ENCODE results near the gene MMS22L. TPM values are rescaled to one million over a fixed set of nuclear protein-coding genes. Genes with fewer than 3 reads are reported as not detected.

MMS22L gene
- total RNA-seq, 1 donor, result 10.2 TPM

DNA sequence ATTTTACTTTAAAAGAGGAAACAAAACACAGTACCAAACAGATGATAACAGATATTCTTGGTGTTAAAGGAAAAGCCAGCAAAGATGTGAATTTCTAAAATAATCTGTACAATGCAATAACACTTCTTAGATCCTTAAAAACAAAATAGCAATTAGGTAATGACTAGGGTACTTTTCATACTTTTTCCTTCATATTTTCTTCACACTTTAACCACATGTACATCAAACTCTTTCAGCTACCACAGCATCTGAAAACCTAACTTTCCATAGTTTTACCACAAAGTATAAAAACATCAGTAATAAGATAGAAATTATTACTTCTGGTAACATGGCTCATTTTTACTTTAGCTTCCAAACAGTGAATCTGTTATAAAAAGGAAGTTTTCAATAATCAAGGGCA, 141.3 kb downstream of the MMS22L start:
- Histone ChIP-seq H3K9me3 (ENCODE audit: low read depth, low read length) (no peaks in the 10 kb centered on the region), H3K4me1 (ENCODE audit: insufficient read depth, low read length) (no peaks in the 10 kb centered on the region), H3K27me3 (ENCODE audit: insufficient read depth, low read length) (no peaks in the 10 kb centered on the region), H3K4me3 (ENCODE audit: low read length) (no peak overlapping the region)

DNA sequence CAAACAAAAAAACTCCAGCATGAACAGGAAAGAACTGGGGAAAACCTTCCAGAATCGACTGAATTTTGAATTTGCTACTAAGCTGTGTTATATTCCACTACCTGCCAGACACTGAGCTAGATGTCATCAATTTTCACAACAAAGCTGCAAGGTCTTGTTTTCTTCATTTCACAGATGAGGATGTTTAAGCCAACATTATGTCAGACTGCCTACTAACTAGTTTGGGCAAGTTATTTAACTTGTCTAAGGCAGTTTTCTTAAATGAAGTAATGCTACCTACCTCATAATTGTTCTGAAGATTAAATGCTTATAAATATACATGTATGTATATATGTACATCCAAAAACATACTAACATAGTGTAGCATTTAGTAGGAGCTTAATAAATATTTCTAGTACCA, 144.4 kb downstream of the MMS22L start:
- no peaks in the 10 kb centered on the region for H3K4me1 ChIP-seq (ENCODE audit: insufficient read depth, low read length)
- H3K4me3 ChIP-seq (ENCODE audit: low read length), result no peak overlapping the region
- no peaks in the 10 kb centered on the region for H3K9me3 ChIP-seq (ENCODE audit: low read depth, low read length)
- H3K27me3 ChIP-seq (ENCODE audit: insufficient read depth, low read length), result no peaks in the 10 kb centered on the region

GRCh38 chr6:97136626-97137358, 146.2 kb downstream of the MMS22L start:
- H3K9me3 ChIP-seq (ENCODE audit: low read depth, low read length), result no peaks in the 10 kb centered on the region
- H3K4me1 ChIP-seq (ENCODE audit: insufficient read depth, low read length), result no peaks in the 10 kb centered on the region
- no peaks in the 10 kb centered on the region for H3K27me3 ChIP-seq (ENCODE audit: insufficient read depth, low read length)
- no peak overlapping the region for H3K4me3 ChIP-seq (ENCODE audit: low read length)

DNA sequence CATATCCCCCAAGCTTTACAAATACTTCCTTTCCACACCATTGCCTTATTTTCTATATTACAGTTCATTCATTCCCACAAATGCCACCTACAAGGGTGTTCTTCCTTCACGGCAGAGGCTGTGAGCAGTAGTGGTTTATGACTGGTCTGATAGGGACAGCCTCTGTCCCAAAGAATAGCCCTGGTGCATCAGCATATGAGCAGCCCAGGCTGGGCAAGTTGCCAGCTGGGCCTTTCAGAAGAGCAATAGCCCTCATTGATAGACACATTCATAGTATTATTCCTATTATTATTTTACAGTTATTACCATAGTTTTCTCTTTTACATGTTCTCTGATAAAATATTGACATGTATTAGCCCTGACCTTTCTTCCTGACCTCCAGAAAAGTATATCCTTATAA, 149.9 kb downstream of the MMS22L start:
- no peaks in the 10 kb centered on the region for H3K9me3 ChIP-seq (ENCODE audit: low read depth, low read length)
- H3K4me3 ChIP-seq (ENCODE audit: low read length), result no peak overlapping the region
- H3K27me3 ChIP-seq (ENCODE audit: insufficient read depth, low read length), result no peaks in the 10 kb centered on the region
- no peaks in the 10 kb centered on the region for H3K4me1 ChIP-seq (ENCODE audit: insufficient read depth, low read length)

DNA sequence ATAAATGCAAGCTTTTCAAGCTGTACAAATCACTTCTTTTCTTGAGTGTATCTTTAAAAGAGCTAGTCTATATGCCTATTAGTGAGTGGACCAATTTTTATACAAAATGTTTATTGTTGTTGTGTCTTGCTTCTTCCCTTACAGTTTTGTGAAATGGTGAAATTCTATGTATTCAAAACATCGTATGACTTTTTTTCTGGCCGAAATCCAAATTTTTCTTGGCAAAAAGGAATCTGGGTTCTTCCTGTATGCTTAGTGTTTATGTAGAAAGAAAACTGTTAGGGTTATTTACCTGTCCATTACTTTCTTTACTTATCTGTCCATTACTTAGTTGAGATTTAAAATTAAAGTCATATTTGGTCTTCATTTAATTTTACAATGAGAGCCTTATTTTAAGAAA, 153.9 kb downstream of the MMS22L start:
- no peak overlapping the region for H3K4me3 ChIP-seq (ENCODE audit: low read length)
- H3K9me3 ChIP-seq (ENCODE audit: low read depth, low read length), result no peaks in the 10 kb centered on the region
- H3K4me1 ChIP-seq (ENCODE audit: insufficient read depth, low read length), result no peaks in the 10 kb centered on the region
- no peaks in the 10 kb centered on the region for H3K27me3 ChIP-seq (ENCODE audit: insufficient read depth, low read length)

- Histone ChIP-seq H3K27me3 (ENCODE audit: insufficient read depth, low read length) (no peaks in the 10 kb centered on the region), H3K4me1 (ENCODE audit: insufficient read depth, low read length) (no peaks in the 10 kb centered on the region), H3K9me3 (ENCODE audit: low read depth, low read length) (no peaks in the 10 kb centered on the region), H3K4me3 (ENCODE audit: low read length) (no peak overlapping the region)
Measured at GRCh38 chr6:97128507-97128906, 154.5 kb downstream of the MMS22L start.

DNA sequence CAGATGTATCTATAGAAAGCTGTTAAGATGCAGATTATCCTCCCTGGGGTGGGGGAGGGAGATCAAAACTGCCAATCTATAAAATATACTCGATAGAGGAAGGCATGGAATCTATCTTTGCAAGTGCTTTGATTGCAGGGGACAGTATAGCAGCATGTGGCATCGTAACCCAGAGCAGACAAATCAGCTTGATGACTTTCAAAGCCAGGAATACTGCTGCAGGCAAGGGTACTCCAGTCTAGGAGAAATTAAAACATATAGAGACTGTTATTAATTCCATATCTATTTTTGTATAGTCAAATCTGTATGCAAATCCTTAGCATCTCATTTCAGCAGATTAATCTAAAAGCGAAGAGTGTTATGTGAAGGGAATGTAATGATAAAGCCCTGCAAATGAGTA, 159.4 kb downstream of the MMS22L start:
- Histone ChIP-seq H3K4me3 (ENCODE audit: low read length) (no peak overlapping the region), H3K27me3 (ENCODE audit: insufficient read depth, low read length) (no peaks in the 10 kb centered on the region), H3K4me1 (ENCODE audit: insufficient read depth, low read length) (no peaks in the 10 kb centered on the region), H3K9me3 (ENCODE audit: low read depth, low read length) (no peaks in the 10 kb centered on the region)

DNA sequence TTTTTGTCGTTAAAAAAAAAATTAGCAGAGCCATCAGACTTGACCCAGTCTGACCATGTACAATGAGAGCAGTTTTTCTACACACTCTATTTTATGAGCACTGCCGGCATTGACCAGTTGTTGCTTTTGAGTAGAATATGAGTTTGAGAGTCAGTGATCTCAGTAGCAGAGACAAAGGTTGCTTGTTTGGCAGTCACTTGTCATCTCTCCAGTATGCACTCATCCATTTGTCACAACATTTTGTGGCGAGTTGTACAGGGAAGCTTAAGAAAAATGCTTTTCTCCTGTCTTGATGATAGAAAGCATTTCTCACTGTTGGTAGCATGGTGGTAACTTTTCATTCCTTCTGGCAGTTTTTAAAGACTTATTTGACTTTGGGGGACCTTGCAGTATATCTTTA, 159.9 kb downstream of the MMS22L start:
- Histone ChIP-seq H3K9me3 (ENCODE audit: low read depth, low read length) (no peaks in the 10 kb centered on the region), H3K27me3 (ENCODE audit: insufficient read depth, low read length) (no peaks in the 10 kb centered on the region), H3K4me1 (ENCODE audit: insufficient read depth, low read length) (no peaks in the 10 kb centered on the region), H3K4me3 (ENCODE audit: low read length) (no peak overlapping the region)

GRCh38 chr6:97120511-97120910, 162.5 kb downstream of the MMS22L start:
- no peaks in the 10 kb centered on the region for H3K27me3 ChIP-seq (ENCODE audit: insufficient read depth, low read length)
- H3K4me1 ChIP-seq (ENCODE audit: insufficient read depth, low read length), result no peaks in the 10 kb centered on the region
- no peaks in the 10 kb centered on the region for H3K9me3 ChIP-seq (ENCODE audit: low read depth, low read length)
- no peak overlapping the region for H3K4me3 ChIP-seq (ENCODE audit: low read length)

GRCh38 chr6:97114645-97115044, 168.4 kb downstream of the MMS22L start:
- Histone ChIP-seq H3K27me3 (ENCODE audit: insufficient read depth, low read length) (no peaks in the 10 kb centered on the region), H3K4me1 (ENCODE audit: insufficient read depth, low read length) (no peaks in the 10 kb centered on the region), H3K9me3 (ENCODE audit: low read depth, low read length) (no peaks in the 10 kb centered on the region), H3K4me3 (ENCODE audit: low read length) (no peak overlapping the region)

- no peaks in the 10 kb centered on the region for H3K9me3 ChIP-seq (ENCODE audit: low read depth, low read length)
- H3K4me3 ChIP-seq (ENCODE audit: low read length), result no peak overlapping the region
- no peaks in the 10 kb centered on the region for H3K27me3 ChIP-seq (ENCODE audit: insufficient read depth, low read length)
- no peaks in the 10 kb centered on the region for H3K4me1 ChIP-seq (ENCODE audit: insufficient read depth, low read length)
Measured at GRCh38 chr6:97113170-97113569, 169.8 kb downstream of the MMS22L start.

GRCh38 chr6:97111243-97111642, 171.8 kb downstream of the MMS22L start:
- no peaks in the 10 kb centered on the region for H3K4me1 ChIP-seq (ENCODE audit: insufficient read depth, low read length)
- H3K4me3 ChIP-seq (ENCODE audit: low read length), result no peak overlapping the region
- no peaks in the 10 kb centered on the region for H3K27me3 ChIP-seq (ENCODE audit: insufficient read depth, low read length)
- H3K9me3 ChIP-seq (ENCODE audit: low read depth, low read length), result no peaks in the 10 kb centered on the region

DNA sequence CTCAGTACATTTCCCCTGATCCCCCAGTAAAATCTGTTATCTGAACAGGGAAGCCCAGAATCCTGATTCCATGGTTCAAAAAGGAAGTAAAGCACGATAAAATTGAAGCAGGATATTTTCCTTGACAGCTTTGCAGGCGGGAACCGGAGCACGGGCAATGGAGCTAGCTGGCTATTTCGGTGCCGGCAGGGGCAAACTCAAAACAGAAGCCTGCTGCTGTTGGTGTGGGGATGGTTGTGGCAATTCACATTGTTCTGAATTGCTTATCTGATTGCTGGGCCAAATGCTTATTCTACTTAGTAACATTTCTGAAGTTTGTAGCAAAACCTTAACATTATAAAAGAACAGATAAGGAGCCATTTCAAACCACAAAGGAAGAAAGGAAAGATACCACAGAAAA, 172.4 kb downstream of the MMS22L start:
- no peaks in the 10 kb centered on the region for H3K4me1 ChIP-seq (ENCODE audit: insufficient read depth, low read length)
- no peaks in the 10 kb centered on the region for H3K27me3 ChIP-seq (ENCODE audit: insufficient read depth, low read length)
- no peaks in the 10 kb centered on the region for H3K9me3 ChIP-seq (ENCODE audit: low read depth, low read length)
- H3K4me3 ChIP-seq (ENCODE audit: low read length), result no peak overlapping the region

DNA sequence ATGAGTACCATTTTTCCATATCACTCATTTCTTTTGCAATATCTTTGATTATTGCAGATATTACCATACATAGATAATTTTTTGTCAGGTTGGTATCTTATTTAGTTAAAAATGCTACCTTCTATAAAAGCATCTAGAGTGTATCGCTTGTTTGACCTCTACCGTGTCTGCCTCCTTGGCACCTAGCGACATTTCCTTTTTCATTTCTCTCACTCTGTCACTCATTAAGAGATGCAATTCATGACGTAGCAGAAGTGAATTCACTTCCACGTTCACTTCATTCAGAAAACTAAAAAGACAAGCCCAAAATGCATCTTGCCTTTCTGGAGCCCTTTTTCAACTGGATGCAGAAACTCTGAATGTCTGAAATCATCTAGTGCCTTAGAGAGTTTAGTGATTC, 172.9 kb downstream of the MMS22L start:
- no peak overlapping the region for H3K4me3 ChIP-seq (ENCODE audit: low read length)
- H3K27me3 ChIP-seq (ENCODE audit: insufficient read depth, low read length), result no peaks in the 10 kb centered on the region
- H3K4me1 ChIP-seq (ENCODE audit: insufficient read depth, low read length), result no peaks in the 10 kb centered on the region
- no peaks in the 10 kb centered on the region for H3K9me3 ChIP-seq (ENCODE audit: low read depth, low read length)

DNA sequence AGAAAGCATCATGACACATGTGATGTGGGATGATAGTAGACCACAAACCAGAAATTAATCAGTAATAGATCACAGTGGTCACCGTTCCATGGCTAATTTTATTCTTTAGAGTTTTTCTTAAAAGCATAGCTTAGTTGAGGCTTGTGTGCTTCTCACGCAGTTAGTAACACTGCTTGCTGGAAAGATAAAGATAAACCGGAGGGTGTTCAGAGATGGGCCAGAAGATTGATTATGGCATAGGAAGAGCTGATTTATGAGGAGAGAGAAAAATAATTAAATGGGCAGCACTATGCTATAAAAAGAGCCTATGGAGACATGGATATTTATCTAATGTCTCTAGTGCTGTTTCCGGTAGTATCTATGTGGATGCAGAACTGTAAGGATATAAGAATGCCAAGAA, 173.6 kb downstream of the MMS22L start:
- Histone ChIP-seq H3K4me1 (ENCODE audit: insufficient read depth, low read length) (no peaks in the 10 kb centered on the region), H3K4me3 (ENCODE audit: low read length) (no peak overlapping the region), H3K9me3 (ENCODE audit: low read depth, low read length) (no peaks in the 10 kb centered on the region), H3K27me3 (ENCODE audit: insufficient read depth, low read length) (no peaks in the 10 kb centered on the region)

DNA sequence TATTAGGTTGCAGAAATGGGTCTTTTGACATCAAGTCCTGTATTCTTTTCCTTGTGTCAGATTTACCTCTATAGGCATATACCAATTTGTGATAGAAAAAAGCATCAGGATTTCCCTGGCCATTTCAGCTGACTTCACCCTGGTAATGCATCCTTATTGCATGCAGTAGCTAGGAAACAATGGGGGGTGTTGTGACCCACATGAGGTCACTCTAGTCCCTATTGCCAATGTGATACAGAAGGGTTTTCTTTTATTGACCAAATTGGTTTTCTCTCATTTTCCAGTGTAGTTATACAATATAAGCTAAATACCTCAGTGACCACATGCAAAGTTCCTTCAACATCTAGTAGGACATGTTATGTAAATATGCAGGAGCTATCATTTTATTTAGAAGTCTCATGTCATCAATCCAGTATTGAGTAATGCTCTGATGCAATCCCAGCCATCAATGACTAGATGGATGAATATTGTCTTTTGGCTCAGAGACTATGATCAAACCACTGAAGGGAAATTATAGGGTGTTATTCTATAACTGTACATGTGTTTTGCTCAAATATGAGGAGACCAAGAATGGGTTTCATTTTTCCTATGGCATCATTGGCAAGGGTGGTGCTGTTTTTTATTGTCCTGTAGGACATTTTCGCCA, 180.7 kb downstream of the MMS22L start:
- no peaks in the 10 kb centered on the region for H3K27me3 ChIP-seq (ENCODE audit: insufficient read depth, low read length)
- H3K9me3 ChIP-seq (ENCODE audit: low read depth, low read length), result no peaks in the 10 kb centered on the region
- H3K4me3 ChIP-seq (ENCODE audit: low read length), result no peak overlapping the region
- no peaks in the 10 kb centered on the region for H3K4me1 ChIP-seq (ENCODE audit: insufficient read depth, low read length)

Data from mononuclear cell (primary cell).